GM23338 (cell line): ENCODE results near the gene BBOF1. TPM values are rescaled to one million over a fixed set of nuclear protein-coding genes. Genes with fewer than 3 reads are reported as not detected.

Source experiments
- ATAC-seq: fragments of 200-7000 bp; cut with Tn5 transposase; 3 replicates; pipeline ENCODE4 v1.9.1; 2020
- DNase-seq: peaks from one replicate; pipeline ENCODE4 v3.0.0-alpha.2; 2015; ENCODE audit warnings: low spot score
- H2AFZ ChIP-seq: fragments of 200-600 bp; sonication (generic); 2 replicates; pipeline ENCODE4 v1.8.0; 2016; ENCODE audit warnings: antibody characterized with exemption, mild to moderate bottlenecking, moderate library complexity
- H3F3A ChIP-seq: fragments of 200-600 bp; sonication (generic); replicated peaks from 2 replicates; pipeline ENCODE4 v1.8.0; 2017; ENCODE audit warnings: antibody characterized with exemption, mixed run types, low read depth
- H3K27ac ChIP-seq: fragments of 200-600 bp; sonication (generic); 2 replicates; pipeline ENCODE4 v1.6.1; 2016; ENCODE audit warnings: low read depth
- H3K27me3 ChIP-seq: fragments of 200-600 bp; sonication (generic); 2 replicates; pipeline ENCODE4 v1.8.0; 2016; ENCODE audit warnings: mild to moderate bottlenecking, mixed run types, moderate library complexity; ENCODE audit not compliant: insufficient read depth
- H3K36me3 ChIP-seq: fragments of 200-600 bp; sonication (generic); 2 replicates; pipeline ENCODE4 v1.8.0; 2016; ENCODE audit warnings: mild to moderate bottlenecking; ENCODE audit not compliant: insufficient read depth
- H3K4me1 ChIP-seq: fragments of 200-600 bp; sonication (generic); 2 replicates; pipeline ENCODE4 v1.8.0; 2016; ENCODE audit warnings: mild to moderate bottlenecking, moderate library complexity; ENCODE audit not compliant: insufficient read depth
- H3K4me2 ChIP-seq: fragments of 200-600 bp; sonication (generic); 2 replicates; pipeline ENCODE4 v1.7.1; 2017; ENCODE audit warnings: mixed run types
- H3K4me3 ChIP-seq: fragments of 200-600 bp; sonication (generic); 2 replicates; pipeline ENCODE4 v1.6.1; 2016; ENCODE audit warnings: mixed run types
- H3K79me2 ChIP-seq: fragments of 200-600 bp; sonication (generic); replicated peaks from 2 replicates; pipeline ENCODE4 v1.8.0; 2017; ENCODE audit warnings: mild to moderate bottlenecking; ENCODE audit not compliant: insufficient read depth
- H3K9me2 ChIP-seq: fragments of 200-600 bp; sonication (generic); 2 replicates; pipeline ENCODE4 v1.8.0; 2017; ENCODE audit not compliant: insufficient read depth
- H4K20me1 ChIP-seq: fragments of 200-600 bp; sonication (generic); replicated peaks from 2 replicates; pipeline ENCODE4 v1.8.0; 2017; ENCODE audit warnings: mild to moderate bottlenecking; ENCODE audit not compliant: insufficient read depth
- H3K27ac Mint-ChIP-seq: 2 replicates; pipeline ENCODE4 v1.8.0; 2020; ENCODE audit warnings: inconsistent platforms, mild to moderate bottlenecking, moderate library complexity, mixed read lengths
- H3K27me3 Mint-ChIP-seq: 3 replicates; pipeline ENCODE4 v1.8.0; 2022; ENCODE audit warnings: low read depth, mild to moderate bottlenecking, moderate library complexity, mixed read lengths, inconsistent platforms; ENCODE audit not compliant: insufficient read depth, poor library complexity
- H3K36me3 Mint-ChIP-seq: 3 replicates; pipeline ENCODE4 v1.8.0; 2021; ENCODE audit warnings: low read depth, mild to moderate bottlenecking, inconsistent platforms, moderate library complexity, mixed read lengths
- H3K4me1 Mint-ChIP-seq: 3 replicates; pipeline ENCODE4 v1.8.0; 2020; ENCODE audit warnings: mild to moderate bottlenecking, inconsistent platforms, mixed read lengths
- H3K4me3 Mint-ChIP-seq: 3 replicates; pipeline ENCODE4 v1.8.0; 2021; ENCODE audit warnings: moderate library complexity, mild to moderate bottlenecking, inconsistent platforms, mixed read lengths
- H3K9me3 Mint-ChIP-seq: 3 replicates; pipeline ENCODE4 v1.8.0; 2020; ENCODE audit warnings: moderate library complexity, mild to moderate bottlenecking, inconsistent platforms, mixed read lengths
- CREB1 ChIP-seq: fragments of 250-450 bp; sonication (Bioruptor Pico); IDR thresholded peaks from 2 replicates; pipeline ENCODE4 v1.5.0; 2020; ENCODE audit warnings: low read depth, mild to moderate bottlenecking, moderate library complexity
- NANOG ChIP-seq: IDR thresholded peaks from 2 replicates; pipeline ENCODE4 v1.6.1; 2016; ENCODE audit warnings: antibody characterized with exemption, borderline replicate concordance
- STAT1 ChIP-seq: IDR thresholded peaks from one replicate; pipeline ENCODE4 v1.6.1; 2016; ENCODE audit warnings: antibody characterized with exemption; ENCODE audit not compliant: unreplicated experiment
- ZNF331 ChIP-seq: fragments of 250-450 bp; sonication (Bioruptor Pico); IDR thresholded peaks from 2 replicates; pipeline ENCODE4 v1.5.0; 2020; ENCODE audit warnings: low read depth, mild to moderate bottlenecking, moderate library complexity
- polyA plus RNA-seq: library from polyadenylated mRNA; unstranded; fragments of >200 nt; fragmentation: Nextera tagmentation; extraction: Ambion mirVana; gene quantifications from 2 replicates; pipeline ENCODE4 v1.2.1, GENCODE V29; 2016
- total RNA-seq: library from RNA; depleted of rRNA; stranded (reverse); fragments of >200 nt; shearing (Covaris generic); gene quantifications from 2 replicates; pipeline ENCODE4 v1.2.3, GENCODE V29; 2014
- TF ChIP-seq, protein P1 (sequence below): fragments of 250-450 bp; sonication (Bioruptor Pico); IDR thresholded peaks from 2 replicates; pipeline ENCODE4 v1.5.0; 2020; ENCODE audit warnings: mild to moderate bottlenecking, moderate library complexity
- TF ChIP-seq, protein P2 (sequence below): IDR thresholded peaks from 2 replicates; pipeline ENCODE4 v1.6.1; 2016; ENCODE audit warnings: antibody characterized with exemption
- TF ChIP-seq, protein P3 (sequence below), 2 experiments: fragments of 200-600 bp in 1 of 2; sonication (generic) in 1 of 2; conservative IDR thresholded peaks; 2 replicates each; pipeline versions ENCODE4 v1.5.1 to v1.6.1; 2016 to 2017; ENCODE audit warnings: antibody characterized with exemption in 2 of 2, low read depth in 2 of 2, mild to moderate bottlenecking in 2 of 2, moderate library complexity in 1 of 2

Gene BBOF1
- total and polyA plus RNA-seq, 2 experiments from 2014 or later: 0.24 to 0.53 TPM

DNA sequence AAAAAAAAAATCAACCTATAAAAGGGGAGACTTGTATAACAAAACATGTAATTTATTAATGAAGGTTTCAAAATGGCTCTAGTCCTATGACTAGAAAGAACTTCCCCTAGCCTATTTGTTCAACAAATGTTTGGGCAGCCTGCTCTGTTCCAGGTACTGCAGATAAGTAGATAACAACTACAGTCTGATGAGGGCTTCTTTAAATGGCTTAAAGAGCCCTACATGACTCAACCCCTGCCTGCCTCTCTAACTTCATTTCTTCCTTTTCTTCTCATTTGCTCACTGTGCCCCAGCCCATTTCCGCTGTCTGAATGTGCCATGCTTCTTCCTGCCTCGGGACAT, 43.6 kb downstream of the BBOF1 start (continued):
- TF ChIP-seq, protein P1, sequence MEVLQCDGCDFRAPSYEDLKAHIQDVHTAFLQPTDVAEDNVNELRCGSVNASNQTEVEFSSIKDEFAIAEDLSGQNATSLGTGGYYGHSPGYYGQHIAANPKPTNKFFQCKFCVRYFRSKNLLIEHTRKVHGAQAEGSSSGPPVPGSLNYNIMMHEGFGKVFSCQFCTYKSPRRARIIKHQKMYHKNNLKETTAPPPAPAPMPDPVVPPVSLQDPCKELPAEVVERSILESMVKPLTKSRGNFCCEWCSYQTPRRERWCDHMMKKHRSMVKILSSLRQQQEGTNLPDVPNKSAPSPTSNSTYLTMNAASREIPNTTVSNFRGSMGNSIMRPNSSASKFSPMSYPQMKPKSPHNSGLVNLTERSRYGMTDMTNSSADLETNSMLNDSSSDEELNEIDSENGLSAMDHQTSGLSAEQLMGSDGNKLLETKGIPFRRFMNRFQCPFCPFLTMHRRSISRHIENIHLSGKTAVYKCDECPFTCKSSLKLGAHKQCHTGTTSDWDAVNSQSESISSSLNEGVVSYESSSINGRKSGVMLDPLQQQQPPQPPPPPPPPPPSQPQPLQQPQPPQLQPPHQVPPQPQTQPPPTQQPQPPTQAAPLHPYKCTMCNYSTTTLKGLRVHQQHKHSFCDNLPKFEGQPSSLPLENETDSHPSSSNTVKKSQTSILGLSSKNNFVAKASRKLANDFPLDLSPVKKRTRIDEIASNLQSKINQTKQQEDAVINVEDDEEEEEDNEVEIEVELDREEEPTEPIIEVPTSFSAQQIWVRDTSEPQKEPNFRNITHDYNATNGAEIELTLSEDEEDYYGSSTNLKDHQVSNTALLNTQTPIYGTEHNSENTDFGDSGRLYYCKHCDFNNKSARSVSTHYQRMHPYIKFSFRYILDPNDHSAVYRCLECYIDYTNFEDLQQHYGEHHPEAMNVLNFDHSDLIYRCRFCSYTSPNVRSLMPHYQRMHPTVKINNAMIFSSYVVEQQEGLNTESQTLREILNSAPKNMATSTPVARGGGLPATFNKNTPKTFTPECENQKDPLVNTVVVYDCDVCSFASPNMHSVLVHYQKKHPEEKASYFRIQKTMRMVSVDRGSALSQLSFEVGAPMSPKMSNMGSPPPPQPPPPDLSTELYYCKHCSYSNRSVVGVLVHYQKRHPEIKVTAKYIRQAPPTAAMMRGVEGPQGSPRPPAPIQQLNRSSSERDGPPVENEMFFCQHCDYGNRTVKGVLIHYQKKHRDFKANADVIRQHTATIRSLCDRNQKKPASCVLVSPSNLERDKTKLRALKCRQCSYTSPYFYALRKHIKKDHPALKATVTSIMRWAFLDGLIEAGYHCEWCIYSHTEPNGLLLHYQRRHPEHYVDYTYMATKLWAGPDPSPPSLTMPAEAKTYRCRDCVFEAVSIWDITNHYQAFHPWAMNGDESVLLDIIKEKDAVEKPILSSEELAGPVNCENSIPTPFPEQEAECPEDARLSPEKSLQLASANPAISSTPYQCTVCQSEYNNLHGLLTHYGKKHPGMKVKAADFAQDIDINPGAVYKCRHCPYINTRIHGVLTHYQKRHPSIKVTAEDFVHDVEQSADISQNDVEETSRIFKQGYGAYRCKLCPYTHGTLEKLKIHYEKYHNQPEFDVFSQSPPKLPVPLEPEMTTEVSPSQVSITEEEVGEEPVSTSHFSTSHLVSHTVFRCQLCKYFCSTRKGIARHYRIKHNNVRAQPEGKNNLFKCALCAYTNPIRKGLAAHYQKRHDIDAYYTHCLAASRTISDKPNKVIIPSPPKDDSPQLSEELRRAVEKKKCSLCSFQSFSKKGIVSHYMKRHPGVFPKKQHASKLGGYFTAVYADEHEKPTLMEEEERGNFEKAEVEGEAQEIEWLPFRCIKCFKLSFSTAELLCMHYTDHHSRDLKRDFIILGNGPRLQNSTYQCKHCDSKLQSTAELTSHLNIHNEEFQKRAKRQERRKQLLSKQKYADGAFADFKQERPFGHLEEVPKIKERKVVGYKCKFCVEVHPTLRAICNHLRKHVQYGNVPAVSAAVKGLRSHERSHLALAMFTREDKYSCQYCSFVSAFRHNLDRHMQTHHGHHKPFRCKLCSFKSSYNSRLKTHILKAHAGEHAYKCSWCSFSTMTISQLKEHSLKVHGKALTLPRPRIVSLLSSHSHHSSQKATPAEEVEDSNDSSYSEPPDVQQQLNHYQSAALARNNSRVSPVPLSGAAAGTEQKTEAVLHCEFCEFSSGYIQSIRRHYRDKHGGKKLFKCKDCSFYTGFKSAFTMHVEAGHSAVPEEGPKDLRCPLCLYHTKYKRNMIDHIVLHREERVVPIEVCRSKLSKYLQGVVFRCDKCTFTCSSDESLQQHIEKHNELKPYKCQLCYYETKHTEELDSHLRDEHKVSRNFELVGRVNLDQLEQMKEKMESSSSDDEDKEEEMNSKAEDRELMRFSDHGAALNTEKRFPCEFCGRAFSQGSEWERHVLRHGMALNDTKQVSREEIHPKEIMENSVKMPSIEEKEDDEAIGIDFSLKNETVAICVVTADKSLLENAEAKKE: no peak

DNA sequence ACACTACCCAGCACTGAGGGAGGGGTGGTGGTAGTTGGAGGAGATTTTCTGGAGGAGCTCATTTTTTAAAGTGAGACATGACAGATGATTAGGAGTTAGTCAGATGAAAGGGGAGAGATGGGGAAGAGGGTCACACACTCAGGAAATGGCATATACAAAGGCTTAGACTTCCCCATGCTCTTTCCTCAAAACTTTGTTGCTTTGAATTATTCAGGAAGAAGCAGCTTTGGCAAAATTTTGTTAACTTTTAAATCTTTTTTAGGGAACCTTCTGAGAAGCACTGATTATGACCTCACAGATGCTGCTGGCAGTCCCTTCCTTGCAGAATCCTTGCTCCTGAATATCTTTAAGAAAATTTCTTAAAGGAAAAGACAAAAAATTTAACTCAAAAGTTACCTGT, 45.3 kb downstream of the BBOF1 start:
- Mint-ChIP-seq H3K9me3 (no peaks in the 10 kb centered on the region), H3K27me3 (no peaks in the 10 kb centered on the region), H3K36me3 (peaks cover 30% of the 10 kb centered on the region), H3K4me1 (no peaks in the 10 kb centered on the region), H3K27ac (no peak overlapping the region), H3K4me3 (no peak overlapping the region)
- no peak for ATAC-seq
- no peaks in the 10 kb centered on the region for H4K20me1 ChIP-seq
- no peaks in the 10 kb centered on the region for H3F3A ChIP-seq
- H3K79me2 ChIP-seq: no peaks in the 10 kb centered on the region
- H3K4me3 ChIP-seq: no peak overlapping the region
- no peaks in the 10 kb centered on the region for H3K4me1 ChIP-seq
- H2AFZ ChIP-seq: no peak overlapping the region
- DNase-seq: no peak
- no peak overlapping the region for H3K27ac ChIP-seq
- no peaks in the 10 kb centered on the region for H3K27me3 ChIP-seq
- H3K36me3 ChIP-seq: 0 out of 2 replicates have a peak, but pooled peaks cover 4% of the 10 kb centered on the region
- H3K4me2 ChIP-seq: no peak overlapping the region
- H3K9me2 ChIP-seq: no peaks in the 10 kb centered on the region
- TF ChIP-seq CREB1 (CRISPR knock-in tag): no peak
- TF ChIP-seq STAT1: no peak
- TF ChIP-seq ZNF331: no peak
- TF ChIP-seq, protein P2, sequence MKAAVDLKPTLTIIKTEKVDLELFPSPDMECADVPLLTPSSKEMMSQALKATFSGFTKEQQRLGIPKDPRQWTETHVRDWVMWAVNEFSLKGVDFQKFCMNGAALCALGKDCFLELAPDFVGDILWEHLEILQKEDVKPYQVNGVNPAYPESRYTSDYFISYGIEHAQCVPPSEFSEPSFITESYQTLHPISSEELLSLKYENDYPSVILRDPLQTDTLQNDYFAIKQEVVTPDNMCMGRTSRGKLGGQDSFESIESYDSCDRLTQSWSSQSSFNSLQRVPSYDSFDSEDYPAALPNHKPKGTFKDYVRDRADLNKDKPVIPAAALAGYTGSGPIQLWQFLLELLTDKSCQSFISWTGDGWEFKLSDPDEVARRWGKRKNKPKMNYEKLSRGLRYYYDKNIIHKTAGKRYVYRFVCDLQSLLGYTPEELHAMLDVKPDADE: no peak
- TF ChIP-seq, protein P1: no peak
- TF ChIP-seq NANOG: no peak
- TF ChIP-seq, protein P3, sequence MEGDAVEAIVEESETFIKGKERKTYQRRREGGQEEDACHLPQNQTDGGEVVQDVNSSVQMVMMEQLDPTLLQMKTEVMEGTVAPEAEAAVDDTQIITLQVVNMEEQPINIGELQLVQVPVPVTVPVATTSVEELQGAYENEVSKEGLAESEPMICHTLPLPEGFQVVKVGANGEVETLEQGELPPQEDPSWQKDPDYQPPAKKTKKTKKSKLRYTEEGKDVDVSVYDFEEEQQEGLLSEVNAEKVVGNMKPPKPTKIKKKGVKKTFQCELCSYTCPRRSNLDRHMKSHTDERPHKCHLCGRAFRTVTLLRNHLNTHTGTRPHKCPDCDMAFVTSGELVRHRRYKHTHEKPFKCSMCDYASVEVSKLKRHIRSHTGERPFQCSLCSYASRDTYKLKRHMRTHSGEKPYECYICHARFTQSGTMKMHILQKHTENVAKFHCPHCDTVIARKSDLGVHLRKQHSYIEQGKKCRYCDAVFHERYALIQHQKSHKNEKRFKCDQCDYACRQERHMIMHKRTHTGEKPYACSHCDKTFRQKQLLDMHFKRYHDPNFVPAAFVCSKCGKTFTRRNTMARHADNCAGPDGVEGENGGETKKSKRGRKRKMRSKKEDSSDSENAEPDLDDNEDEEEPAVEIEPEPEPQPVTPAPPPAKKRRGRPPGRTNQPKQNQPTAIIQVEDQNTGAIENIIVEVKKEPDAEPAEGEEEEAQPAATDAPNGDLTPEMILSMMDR (conservative IDR thresholded peaks at IDR 0.05; ENCODE audit: low read depth in 2 of 2): no peak
